GM23338 (cell line): ENCODE data around the gene KLRG1.

ENCODE experiments used
- CREB1 ChIP-seq: fragments of 250-450 bp; sonication (Bioruptor Pico); IDR thresholded peaks from 2 replicates; pipeline ENCODE4 v1.5.0; 2020; ENCODE audit warnings: low read depth, mild to moderate bottlenecking, moderate library complexity
- CTCF ChIP-seq, 2 experiments: fragments of 200-600 bp in 1 of 2; sonication (generic) in 1 of 2; conservative IDR thresholded peaks; 2 replicates each; pipeline versions ENCODE4 v1.5.1 to v1.6.1; 2016 to 2017; ENCODE audit warnings: antibody characterized with exemption in 2 of 2, low read depth in 2 of 2, mild to moderate bottlenecking in 2 of 2, moderate library complexity in 1 of 2
- ETS1 ChIP-seq: IDR thresholded peaks from 2 replicates; pipeline ENCODE4 v1.6.1; 2016; ENCODE audit warnings: antibody characterized with exemption
- EZH2 ChIP-seq: fragments of 200-600 bp; sonication (generic); IDR thresholded peaks from one replicate; pipeline ENCODE4 v1.8.0; 2017; ENCODE audit warnings: antibody characterized with exemption, mild to moderate bottlenecking, low read depth; ENCODE audit not compliant: unreplicated experiment
- EZH2phosphoT487 ChIP-seq: fragments of 200-600 bp; sonication (generic); IDR thresholded peaks from one replicate; pipeline ENCODE4 v1.8.1; 2018; ENCODE audit warnings: antibody characterized with exemption; ENCODE audit not compliant: unreplicated experiment
- JUNB ChIP-seq: IDR thresholded peaks from one replicate; pipeline ENCODE4 v1.6.1; 2016; ENCODE audit warnings: antibody characterized with exemption; ENCODE audit not compliant: unreplicated experiment
- NANOG ChIP-seq: IDR thresholded peaks from 2 replicates; pipeline ENCODE4 v1.6.1; 2016; ENCODE audit warnings: antibody characterized with exemption, borderline replicate concordance
- POLR2AphosphoS5 ChIP-seq: IDR thresholded peaks from 2 replicates; pipeline ENCODE4 v1.6.1; 2016; ENCODE audit warnings: antibody characterized with exemption, low read depth
- REST ChIP-seq: IDR thresholded peaks from one replicate; pipeline ENCODE4 v1.6.1; 2018; ENCODE audit warnings: antibody characterized with exemption; ENCODE audit not compliant: unreplicated experiment
- STAT1 ChIP-seq: IDR thresholded peaks from one replicate; pipeline ENCODE4 v1.6.1; 2016; ENCODE audit warnings: antibody characterized with exemption; ENCODE audit not compliant: unreplicated experiment
- ZNF331 ChIP-seq: fragments of 250-450 bp; sonication (Bioruptor Pico); IDR thresholded peaks from 2 replicates; pipeline ENCODE4 v1.5.0; 2020; ENCODE audit warnings: low read depth, mild to moderate bottlenecking, moderate library complexity
- ZNF462 ChIP-seq: fragments of 250-450 bp; sonication (Bioruptor Pico); IDR thresholded peaks from 2 replicates; pipeline ENCODE4 v1.5.0; 2020; ENCODE audit warnings: mild to moderate bottlenecking, moderate library complexity

GRCh38 chr12:8980137-8980536 is 9.2 kb upstream of the KLRG1 start:
- no peak for TF ChIP-seq CTCF (conservative IDR thresholded peaks at IDR 0.05; ENCODE audit: low read depth in 2 of 2)
- no peak for TF ChIP-seq REST
- no peak for TF ChIP-seq EZH2
- TF ChIP-seq POLR2AphosphoS5: no peak
- TF ChIP-seq EZH2phosphoT487: no peak
- no peak for TF ChIP-seq CREB1 (CRISPR knock-in tag)
- no peak for TF ChIP-seq ZNF331 (CRISPR knock-in tag)
- no peak for TF ChIP-seq ETS1
- TF ChIP-seq STAT1: no peak
- no peak for TF ChIP-seq ZNF462 (CRISPR knock-in tag)
- no peak for TF ChIP-seq JUNB
- TF ChIP-seq NANOG: no peak
